HCT116 (cell line): ENCODE measurements around the gene RAP2C. TPM values are rescaled to one million over a fixed set of nuclear protein-coding genes. Genes with fewer than 3 reads are reported as not detected.

Source experiments
- ATAC-seq: fragments of 200-7000 bp; cut with Tn5 transposase; 2 replicates; pipeline ENCODE4 v1.9.1; 2020; ENCODE audit warnings: mild to moderate bottlenecking, moderate library complexity
- BruUV-seq: library from RNA; stranded (reverse); fragments of 400-500 nt; replicated peaks from 2 replicates; lab custom pipeline; 2021; lab: Mats Ljungman, UMichigan
- CTCF ChIA-PET: fragments of 300-600 bp; sonication (Branson Sonifier 250); formaldehyde crosslinking; loops from one replicate; lab custom pipeline; 2021; ENCODE audit warnings: antibody characterized with exemption; lab: Charles Lee
- POLR2A ChIA-PET: fragments of 300-600, 350-600 bp; sonication (Branson Sonifier 250); formaldehyde crosslinking; loops from one replicate; lab custom pipeline; 2021; ENCODE audit warnings: antibody characterized with exemption; lab: Charles Lee
- RAD21 ChIA-PET, 2 experiments: fragments of 300-600 bp; sonication (Branson Sonifier 250); formaldehyde crosslinking; loops; one replicate each; lab custom pipeline; 2023; ENCODE audit warnings: low total read pairs in 2 of 2; ENCODE audit not compliant: uncharacterized antibody in 2 of 2, unreplicated experiment in 2 of 2, low non-redundant PET in 1 of 2; lab: Charles Lee
- DNase-seq: peaks from one replicate; pipeline ENCODE4 v3.0.0-alpha.2; 2010; ENCODE audit warnings: low read depth, low spot score
- H2AFZ ChIP-seq: fragments of 200-600 bp; shearing (Covaris generic), sonication (generic); 2 replicates; pipeline ENCODE4 v1.6.1; 2017; ENCODE audit warnings: low read depth, mixed run types, mixed read lengths, antibody characterized with exemption, low read length; ENCODE audit not compliant: poor library complexity, severe bottlenecking
- H3K27ac ChIP-seq: 2 replicates; pipeline ENCODE4 v1.5.1; 2012; ENCODE audit warnings: low read depth, low read length
- H3K27me3 ChIP-seq: fragments of 200-600 bp; sonication (generic); 2 replicates; pipeline ENCODE4 v1.6.1; 2016; ENCODE audit warnings: mixed run types, low read length, mixed read lengths; ENCODE audit not compliant: insufficient read depth
- H3K36me3 ChIP-seq, 2 experiments: fragments of 200-500 bp in 1 of 2; fragments of 200-600 bp in 1 of 2; sonication (Bioruptor generic) in 1 of 2; sonication (generic) in 1 of 2; 2 replicates each; pipeline versions ENCODE4 v1.5.1 to v1.6.1; 2014 to 2016; ENCODE audit warnings: low read length in 2 of 2, inconsistent platforms in 1 of 2, mixed read lengths in 1 of 2, mixed run types in 1 of 2; ENCODE audit not compliant: insufficient read depth in 2 of 2, control insufficient read depth in 1 of 2
- H3K4me1 ChIP-seq, 2 experiments: fragments of 200-600 bp in 1 of 2; sonication (generic) in 1 of 2; 2 replicates each; pipeline versions ENCODE4 v1.5.1 to v1.6.1; 2012 to 2017; ENCODE audit warnings: low read length in 2 of 2, inconsistent platforms in 1 of 2, mild to moderate bottlenecking in 1 of 2, mixed read lengths in 1 of 2, mixed run types in 1 of 2, moderate library complexity in 1 of 2; ENCODE audit not compliant: insufficient read depth in 2 of 2, control insufficient read depth in 1 of 2
- H3K4me2 ChIP-seq: fragments of 200-600 bp; sonication (generic); 2 replicates; pipeline ENCODE4 v1.6.1; 2017; ENCODE audit warnings: mixed run types, low read length, mixed read lengths
- H3K4me3 ChIP-seq, 2 experiments: fragments of 200-600 bp in 1 of 2; sonication (generic) in 1 of 2; replicated peaks in 1 of 2; 2 replicates each; pipeline ENCODE4 v1.5.1; 2011 to 2016; ENCODE audit warnings: low read length in 2 of 2, control low read depth in 1 of 2, low read depth in 1 of 2, mild to moderate bottlenecking in 1 of 2, mixed read lengths in 1 of 2, mixed run types in 1 of 2
- H3K79me2 ChIP-seq: fragments of 200-600 bp; sonication (generic); 2 replicates; pipeline ENCODE4 v1.6.1; 2017; ENCODE audit warnings: mild to moderate bottlenecking, mixed run types, low read length, moderate library complexity, mixed read lengths; ENCODE audit not compliant: insufficient read depth
- H3K9ac ChIP-seq: fragments of 200-600 bp; sonication (generic); 2 replicates; pipeline ENCODE4 v1.6.1; 2016; ENCODE audit warnings: low read length, mixed read lengths
- H3K9me2 ChIP-seq: fragments of 200-600 bp; sonication (generic), shearing (Covaris generic); 2 replicates; pipeline ENCODE4 v1.6.1; 2017; ENCODE audit warnings: mixed run types, mild to moderate bottlenecking, moderate library complexity; ENCODE audit not compliant: insufficient read depth
- H3K9me3 ChIP-seq, 2 experiments: fragments of 200-500 bp in 1 of 2; fragments of 200-600 bp in 1 of 2; sonication (Bioruptor generic) in 1 of 2; sonication (generic) in 1 of 2; 2 replicates each; pipeline ENCODE4 v1.6.1; 2014 to 2017; ENCODE audit warnings: low read length in 2 of 2, mixed read lengths in 2 of 2, inconsistent platforms in 1 of 2, low read depth in 1 of 2, mild to moderate bottlenecking in 1 of 2, mixed run types in 1 of 2, moderate library complexity in 1 of 2; ENCODE audit not compliant: control insufficient read depth in 1 of 2, insufficient read depth in 1 of 2
- H4K20me1 ChIP-seq: fragments of 200-600 bp; sonication (generic), shearing (Covaris generic); 2 replicates; pipeline ENCODE4 v1.6.1; 2017; ENCODE audit warnings: mixed run types, mild to moderate bottlenecking, moderate library complexity; ENCODE audit not compliant: insufficient read depth
- EGR1 ChIP-seq: IDR thresholded peaks from 2 replicates; pipeline ENCODE4 v1.6.1; 2012; ENCODE audit warnings: low read depth
- EZH2phosphoT487 ChIP-seq: fragments of 200-600 bp; IDR thresholded peaks from 2 replicates; pipeline ENCODE4 v1.6.1; 2018; ENCODE audit warnings: antibody characterized with exemption, borderline replicate concordance
- FOSL1 ChIP-seq: IDR thresholded peaks from 2 replicates; pipeline ENCODE4 v1.6.1; 2012; ENCODE audit warnings: low read depth
- JUND ChIP-seq: IDR thresholded peaks from 2 replicates; pipeline ENCODE4 v1.6.1; 2012
- POLR2A ChIP-seq: IDR thresholded peaks from 2 replicates; pipeline ENCODE4 v1.7.0; 2011; ENCODE audit warnings: borderline replicate concordance; ENCODE audit not compliant: insufficient read depth, insufficient read length; ENCODE audit errors: extremely low read depth
- POLR2AphosphoS5 ChIP-seq: IDR thresholded peaks from 2 replicates; pipeline ENCODE4 v1.6.1; 2011; ENCODE audit warnings: mild to moderate bottlenecking, low read depth, low read length, moderate library complexity
- SIN3A ChIP-seq: IDR thresholded peaks from 2 replicates; pipeline ENCODE4 v1.6.1; 2012; ENCODE audit warnings: low read depth
- SP1 ChIP-seq: IDR thresholded peaks from 2 replicates; pipeline ENCODE4 v1.6.1; 2012; ENCODE audit warnings: low read depth
- TCF7L2 ChIP-seq: IDR thresholded peaks from 2 replicates; pipeline ENCODE4 v1.7.0; 2011; ENCODE audit warnings: borderline replicate concordance, inconsistent platforms; ENCODE audit not compliant: insufficient read depth, insufficient read length; ENCODE audit errors: extremely low read depth
- YY1 ChIP-seq: IDR thresholded peaks from 2 replicates; pipeline ENCODE4 v1.6.1; 2011; ENCODE audit warnings: low read length, low read depth, moderate library complexity, mild to moderate bottlenecking; ENCODE audit not compliant: insufficient replicate concordance; ENCODE audit errors: extremely low read depth
- ZFX ChIP-seq: fragments of 450-650 bp; IDR thresholded peaks from 2 replicates; pipeline ENCODE4 v1.6.1; 2017
- ZNF274 ChIP-seq: fragments of 200-500 bp; sonication (Bioruptor generic); IDR thresholded peaks from 2 replicates; pipeline ENCODE4 v1.6.1; 2014; ENCODE audit warnings: mild to moderate bottlenecking, low read depth, low read length, inconsistent platforms
- intact Hi-C: fragments of 100-400 bp; cut with micrococcal nuclease; formaldehyde crosslinking; loops from 2 replicates; pipeline ENCODE4 v1.10.0; 2022
- total RNA-seq: library from RNA; stranded (reverse); gene quantifications from one replicate; pipeline ENCODE4 v1.2.1, GENCODE V29; 2021; ENCODE audit not compliant: unreplicated experiment
- TF ChIP-seq, protein P1 (sequence below): IDR thresholded peaks from 2 replicates; pipeline ENCODE4 v1.6.1; 2011; ENCODE audit warnings: mild to moderate bottlenecking, low read length, moderate library complexity; ENCODE audit not compliant: insufficient replicate concordance; ENCODE audit errors: extremely low read depth
- TF ChIP-seq, protein P2 (sequence below): IDR thresholded peaks from 2 replicates; pipeline ENCODE4 v1.6.1; 2012; ENCODE audit warnings: low read depth

Gene RAP2C
- total RNA-seq, 1 experiment from 2014 or later, result 19.9 TPM

DNA sequence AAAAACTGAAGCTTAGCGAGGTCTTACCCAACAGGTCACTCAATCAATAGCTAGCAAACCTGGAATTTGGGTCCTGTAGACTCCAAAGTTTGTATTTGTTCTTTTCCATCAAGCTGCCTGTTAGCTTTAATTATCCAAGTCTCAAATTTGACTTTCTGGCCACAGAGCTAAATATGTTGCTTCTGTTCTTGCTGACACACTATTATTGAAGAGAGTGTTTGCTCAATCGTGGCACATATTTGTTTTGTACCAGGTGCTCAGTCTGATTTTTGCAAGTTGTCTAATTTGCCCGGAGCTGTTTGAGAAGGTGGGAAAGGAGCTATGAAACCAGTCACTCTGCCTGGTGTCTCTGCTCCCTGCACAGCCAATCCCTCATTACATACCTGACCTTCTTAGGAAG is 49.7 kb downstream of the RAP2C start (continued):
- TF ChIP-seq ZNF274 (no peak), EGR1 (no peak), FOSL1 (no peak), POLR2AphosphoS5 (no peak), ZFX (no peak), YY1 (no peak), POLR2A (no peak), SIN3A (no peak), EZH2phosphoT487 (no peak), TCF7L2 (no peak), SP1 (no peak)
- TF ChIP-seq, protein P1, sequence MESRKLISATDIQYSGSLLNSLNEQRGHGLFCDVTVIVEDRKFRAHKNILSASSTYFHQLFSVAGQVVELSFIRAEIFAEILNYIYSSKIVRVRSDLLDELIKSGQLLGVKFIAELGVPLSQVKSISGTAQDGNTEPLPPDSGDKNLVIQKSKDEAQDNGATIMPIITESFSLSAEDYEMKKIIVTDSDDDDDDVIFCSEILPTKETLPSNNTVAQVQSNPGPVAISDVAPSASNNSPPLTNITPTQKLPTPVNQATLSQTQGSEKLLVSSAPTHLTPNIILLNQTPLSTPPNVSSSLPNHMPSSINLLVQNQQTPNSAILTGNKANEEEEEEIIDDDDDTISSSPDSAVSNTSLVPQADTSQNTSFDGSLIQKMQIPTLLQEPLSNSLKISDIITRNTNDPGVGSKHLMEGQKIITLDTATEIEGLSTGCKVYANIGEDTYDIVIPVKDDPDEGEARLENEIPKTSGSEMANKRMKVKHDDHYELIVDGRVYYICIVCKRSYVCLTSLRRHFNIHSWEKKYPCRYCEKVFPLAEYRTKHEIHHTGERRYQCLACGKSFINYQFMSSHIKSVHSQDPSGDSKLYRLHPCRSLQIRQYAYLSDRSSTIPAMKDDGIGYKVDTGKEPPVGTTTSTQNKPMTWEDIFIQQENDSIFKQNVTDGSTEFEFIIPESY, result no peak

DNA sequence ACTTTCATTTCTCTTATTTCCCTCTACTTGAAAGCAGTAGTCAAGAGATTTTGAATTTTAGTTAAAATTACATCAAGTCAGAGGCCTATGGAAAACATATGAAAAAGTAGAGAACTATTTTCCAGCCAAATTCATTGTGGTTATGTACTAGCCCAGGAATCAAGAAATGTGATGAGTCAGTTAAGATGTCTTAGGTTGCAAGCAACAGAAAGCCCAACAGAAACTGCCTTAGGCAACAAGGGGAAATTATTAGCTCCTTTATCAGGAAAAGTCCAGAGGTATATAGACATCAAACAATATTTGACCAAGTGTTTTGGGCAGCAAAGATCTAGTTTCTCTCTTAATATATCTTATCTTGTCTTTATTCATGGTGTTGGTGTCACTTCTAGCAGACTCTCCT is 53.6 kb downstream of the RAP2C start:
- Histone ChIP-seq H3K79me2 (no peaks in the 10 kb centered on the region), H3K4me3 (no peak overlapping the region), H3K27me3 (0 out of 2 replicates have a peak, but pooled peaks cover 3% of the 10 kb centered on the region), H3K9ac (no peak overlapping the region), H3K4me2 (no peak overlapping the region), H2AFZ (no peak overlapping the region), H3K4me1 (no peaks in the 10 kb centered on the region), H3K9me3 (no peaks in the 10 kb centered on the region), H3K27ac (no peak overlapping the region), H4K20me1 (no peaks in the 10 kb centered on the region), H3K36me3 (no peaks in the 10 kb centered on the region), H3K9me2 (no peaks in the 10 kb centered on the region)
- ChIA-PET CTCF (no interaction called here), POLR2A (no interaction called here), RAD21 (no interaction called here)
- DNase-seq (no peak), ATAC-seq (no peak)
- intact Hi-C loops, result no loop called here
- BruUV-seq, result no TSS peak
- no peak for TF ChIP-seq POLR2A
- TF ChIP-seq JUND, result no peak
- TF ChIP-seq, protein P2, sequence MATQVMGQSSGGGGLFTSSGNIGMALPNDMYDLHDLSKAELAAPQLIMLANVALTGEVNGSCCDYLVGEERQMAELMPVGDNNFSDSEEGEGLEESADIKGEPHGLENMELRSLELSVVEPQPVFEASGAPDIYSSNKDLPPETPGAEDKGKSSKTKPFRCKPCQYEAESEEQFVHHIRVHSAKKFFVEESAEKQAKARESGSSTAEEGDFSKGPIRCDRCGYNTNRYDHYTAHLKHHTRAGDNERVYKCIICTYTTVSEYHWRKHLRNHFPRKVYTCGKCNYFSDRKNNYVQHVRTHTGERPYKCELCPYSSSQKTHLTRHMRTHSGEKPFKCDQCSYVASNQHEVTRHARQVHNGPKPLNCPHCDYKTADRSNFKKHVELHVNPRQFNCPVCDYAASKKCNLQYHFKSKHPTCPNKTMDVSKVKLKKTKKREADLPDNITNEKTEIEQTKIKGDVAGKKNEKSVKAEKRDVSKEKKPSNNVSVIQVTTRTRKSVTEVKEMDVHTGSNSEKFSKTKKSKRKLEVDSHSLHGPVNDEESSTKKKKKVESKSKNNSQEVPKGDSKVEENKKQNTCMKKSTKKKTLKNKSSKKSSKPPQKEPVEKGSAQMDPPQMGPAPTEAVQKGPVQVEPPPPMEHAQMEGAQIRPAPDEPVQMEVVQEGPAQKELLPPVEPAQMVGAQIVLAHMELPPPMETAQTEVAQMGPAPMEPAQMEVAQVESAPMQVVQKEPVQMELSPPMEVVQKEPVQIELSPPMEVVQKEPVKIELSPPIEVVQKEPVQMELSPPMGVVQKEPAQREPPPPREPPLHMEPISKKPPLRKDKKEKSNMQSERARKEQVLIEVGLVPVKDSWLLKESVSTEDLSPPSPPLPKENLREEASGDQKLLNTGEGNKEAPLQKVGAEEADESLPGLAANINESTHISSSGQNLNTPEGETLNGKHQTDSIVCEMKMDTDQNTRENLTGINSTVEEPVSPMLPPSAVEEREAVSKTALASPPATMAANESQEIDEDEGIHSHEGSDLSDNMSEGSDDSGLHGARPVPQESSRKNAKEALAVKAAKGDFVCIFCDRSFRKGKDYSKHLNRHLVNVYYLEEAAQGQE, result no peak
- no peak for TF ChIP-seq FOSL1
